WTC11 (cell line): Measurements from ENCODE around the gene DSTN. TPM values are rescaled to one million over a fixed set of nuclear protein-coding genes. Genes with fewer than 3 reads are reported as not detected.

Source experiments
- ATAC-seq: fragments of 200-7000 bp; cut with Tn5 transposase; 2 replicates; pipeline ENCODE4 v1.10.0; 2021; ENCODE audit warnings: mild to moderate bottlenecking, moderate library complexity
- CTCF ChIA-PET: fragments of 300-600 bp; sonication (Branson Sonifier 250); formaldehyde crosslinking; loops from one replicate; lab custom pipeline; 2021; ENCODE audit warnings: antibody characterized with exemption; lab: Charles Lee
- POLR2A ChIA-PET: fragments of 350-600 bp; sonication (Branson Sonifier 250); formaldehyde crosslinking; loops from one replicate; lab custom pipeline; 2021; ENCODE audit warnings: antibody characterized with exemption; lab: Charles Lee
- DNase-seq: peaks from one replicate; pipeline ENCODE4 v3.0.0; 2021; ENCODE audit warnings: low spot score
- H3K27ac Mint-ChIP-seq: 2 replicates; pipeline ENCODE4 v1.8.0; 2021; ENCODE audit warnings: mixed read lengths
- H3K27me3 Mint-ChIP-seq: 2 replicates; pipeline ENCODE4 v1.8.0; 2021; ENCODE audit warnings: low read depth, mild to moderate bottlenecking, moderate library complexity, mixed read lengths
- H3K36me3 Mint-ChIP-seq: 2 replicates; pipeline ENCODE4 v1.8.0; 2021; ENCODE audit warnings: mixed read lengths
- H3K4me1 Mint-ChIP-seq: 2 replicates; pipeline ENCODE4 v1.8.0; 2022; ENCODE audit warnings: mixed read lengths
- H3K4me3 Mint-ChIP-seq: 2 replicates; pipeline ENCODE4 v1.8.0; 2021; ENCODE audit warnings: mild to moderate bottlenecking, moderate library complexity, mixed read lengths
- H3K9me3 Mint-ChIP-seq: 2 replicates; pipeline ENCODE4 v1.8.0; 2021; ENCODE audit warnings: mixed read lengths
- ARID4B ChIP-seq: sonication (generic); formaldehyde crosslinking; IDR thresholded peaks from 2 replicates; pipeline ENCODE4 v1.8.0; 2023; ENCODE audit warnings: missing genetic modification reagents, mild to moderate bottlenecking, borderline replicate concordance
- CREM ChIP-seq: sonication (generic); formaldehyde crosslinking; IDR thresholded peaks from 2 replicates; pipeline ENCODE4 v1.8.1; 2022; ENCODE audit warnings: mild to moderate bottlenecking, missing genetic modification reagents, moderate library complexity
- ETV6 ChIP-seq: sonication (generic); formaldehyde crosslinking; IDR thresholded peaks from 2 replicates; pipeline ENCODE4 v1.8.1; 2022; ENCODE audit warnings: mild to moderate bottlenecking, missing genetic modification reagents
- IRF2 ChIP-seq: sonication (generic); formaldehyde crosslinking; IDR thresholded peaks from 2 replicates; pipeline ENCODE4 v1.8.0; 2022; ENCODE audit warnings: low read depth, missing genetic modification reagents, borderline replicate concordance
- MAX ChIP-seq: sonication (generic); formaldehyde crosslinking; IDR thresholded peaks from 2 replicates; pipeline ENCODE4 v1.8.0; 2022; ENCODE audit warnings: mild to moderate bottlenecking, missing genetic modification reagents
- MYBL2 ChIP-seq: sonication (generic); formaldehyde crosslinking; IDR thresholded peaks from 2 replicates; pipeline ENCODE4 v1.8.1; 2023; ENCODE audit warnings: mild to moderate bottlenecking, moderate library complexity, missing genetic modification reagents
- NFATC4 ChIP-seq: fragments of 250-450 bp; sonication (Bioruptor Pico); IDR thresholded peaks from 2 replicates; pipeline ENCODE4 v1.9.0; 2021; ENCODE audit warnings: mild to moderate bottlenecking
- NFE2L1 ChIP-seq: sonication (generic); formaldehyde crosslinking; IDR thresholded peaks from 2 replicates; pipeline ENCODE4 v1.8.1; 2023; ENCODE audit warnings: missing genetic modification reagents
- OVOL2 ChIP-seq: fragments of 250-450 bp; sonication (Bioruptor Pico); IDR thresholded peaks from 2 replicates; pipeline ENCODE4 v1.9.0; 2021; ENCODE audit warnings: mild to moderate bottlenecking, borderline replicate concordance
- TCF7 ChIP-seq: sonication (generic); formaldehyde crosslinking; IDR thresholded peaks from 2 replicates; pipeline ENCODE4 v1.8.0; 2022; ENCODE audit warnings: mild to moderate bottlenecking, low read depth, missing genetic modification reagents, moderate library complexity
- TEAD1 ChIP-seq: sonication (generic); formaldehyde crosslinking; IDR thresholded peaks from 2 replicates; pipeline ENCODE4 v1.8.0; 2022; ENCODE audit warnings: mild to moderate bottlenecking, missing genetic modification reagents
- TP53 ChIP-seq: sonication (generic); formaldehyde crosslinking; IDR thresholded peaks from 2 replicates; pipeline ENCODE4 v1.8.1; 2023; ENCODE audit warnings: mild to moderate bottlenecking, missing genetic modification reagents
- ZNF219 ChIP-seq: sonication (generic); formaldehyde crosslinking; IDR thresholded peaks from 2 replicates; pipeline ENCODE4 v1.8.0; 2023; ENCODE audit warnings: missing genetic modification reagents, mild to moderate bottlenecking, borderline replicate concordance
- total RNA-seq: library from RNA; stranded (reverse); gene quantifications from 3 replicates; pipeline ENCODE4 v1.2.3, GENCODE V29; 2021
- TF ChIP-seq, protein P1 (sequence below): fragments of 200-600 bp; IDR thresholded peaks from 2 replicates; pipeline ENCODE4 v1.8.0; 2022; ENCODE audit warnings: antibody characterized with exemption
- TF ChIP-seq, protein P2 (sequence below): fragments of 250-450 bp; sonication (Bioruptor Pico); IDR thresholded peaks from 2 replicates; pipeline ENCODE4 v2.1.2; 2022; ENCODE audit warnings: mild to moderate bottlenecking, moderate library complexity

DSTN gene
- total RNA-seq, 1 experiment from 2014 or later = 153 TPM

- Mint-ChIP-seq H3K27me3 (peaks cover 1% of the 10 kb centered on the region), H3K4me3 (no peak overlapping the region), H3K36me3 (peaks cover 4% of the 10 kb centered on the region), H3K9me3 (peaks cover 4% of the 10 kb centered on the region), H3K4me1 (peaks cover 21% of the 10 kb centered on the region), H3K27ac (no peak overlapping the region)
- ChIA-PET POLR2A (interaction anchor here (1.3 kb wide), 1 partner anchor 33 kb away, joined by 4 read pairs; the partner anchor contains the start of gene DSTN), CTCF (interaction anchor here (0.6 to 1.7 kb wide), 19 partner anchors 12 to 735 kb away, joined by 3 to 23 read pairs (median 5); partner anchors contain the start of gene DSTN)
- no peak for TF ChIP-seq NFATC4
- no peak for TF ChIP-seq OVOL2 (CRISPR knock-in tag)
- no peak for TF ChIP-seq IRF2
- TF ChIP-seq ZNF219 = no peak
- TF ChIP-seq CREM (CRISPR knock-in tag) = 0 out of 2 replicates have a peak, but pooled peaks have one; percentile 39
- TF ChIP-seq TEAD1 (CRISPR knock-in tag) = peak; percentile 85; the same call in 1 of the 2 replicates
- TF ChIP-seq ETV6 = no peak
- TF ChIP-seq ARID4B (CRISPR knock-in tag) = peak; percentile 47; the same call in 1 of the 2 replicates
- no peak for TF ChIP-seq MYBL2 (CRISPR knock-in tag)
- TF ChIP-seq, protein P1, sequence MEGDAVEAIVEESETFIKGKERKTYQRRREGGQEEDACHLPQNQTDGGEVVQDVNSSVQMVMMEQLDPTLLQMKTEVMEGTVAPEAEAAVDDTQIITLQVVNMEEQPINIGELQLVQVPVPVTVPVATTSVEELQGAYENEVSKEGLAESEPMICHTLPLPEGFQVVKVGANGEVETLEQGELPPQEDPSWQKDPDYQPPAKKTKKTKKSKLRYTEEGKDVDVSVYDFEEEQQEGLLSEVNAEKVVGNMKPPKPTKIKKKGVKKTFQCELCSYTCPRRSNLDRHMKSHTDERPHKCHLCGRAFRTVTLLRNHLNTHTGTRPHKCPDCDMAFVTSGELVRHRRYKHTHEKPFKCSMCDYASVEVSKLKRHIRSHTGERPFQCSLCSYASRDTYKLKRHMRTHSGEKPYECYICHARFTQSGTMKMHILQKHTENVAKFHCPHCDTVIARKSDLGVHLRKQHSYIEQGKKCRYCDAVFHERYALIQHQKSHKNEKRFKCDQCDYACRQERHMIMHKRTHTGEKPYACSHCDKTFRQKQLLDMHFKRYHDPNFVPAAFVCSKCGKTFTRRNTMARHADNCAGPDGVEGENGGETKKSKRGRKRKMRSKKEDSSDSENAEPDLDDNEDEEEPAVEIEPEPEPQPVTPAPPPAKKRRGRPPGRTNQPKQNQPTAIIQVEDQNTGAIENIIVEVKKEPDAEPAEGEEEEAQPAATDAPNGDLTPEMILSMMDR = peak; percentile 59; the same call in 1 of the 2 replicates
- peak; percentile 91 for TF ChIP-seq MAX (CRISPR knock-in tag)
- no peak for TF ChIP-seq TP53 (CRISPR knock-in tag)
- TF ChIP-seq TCF7 = no peak
- peak; percentile 80; the same call in 1 of the 2 replicates for TF ChIP-seq NFE2L1 (CRISPR knock-in tag)
- peak; percentile 77 for DNase-seq
- ATAC-seq = peak; percentile 94
These were observed 32.9 kb upstream of the DSTN start for GRCh38 chr20:17536944-17537444.

GRCh38 chr20:17537959-17538358, 31.9 kb upstream of the DSTN start:
- Mint-ChIP-seq H3K4me3 (no peak overlapping the region), H3K36me3 (peaks cover 4% of the 10 kb centered on the region), H3K27ac (no peak overlapping the region), H3K4me1 (peaks cover 21% of the 10 kb centered on the region), H3K9me3 (peaks cover 4% of the 10 kb centered on the region), H3K27me3 (no peaks in the 10 kb centered on the region)
- POLR2A ChIA-PET = no interaction called here
- TF ChIP-seq, protein P2, sequence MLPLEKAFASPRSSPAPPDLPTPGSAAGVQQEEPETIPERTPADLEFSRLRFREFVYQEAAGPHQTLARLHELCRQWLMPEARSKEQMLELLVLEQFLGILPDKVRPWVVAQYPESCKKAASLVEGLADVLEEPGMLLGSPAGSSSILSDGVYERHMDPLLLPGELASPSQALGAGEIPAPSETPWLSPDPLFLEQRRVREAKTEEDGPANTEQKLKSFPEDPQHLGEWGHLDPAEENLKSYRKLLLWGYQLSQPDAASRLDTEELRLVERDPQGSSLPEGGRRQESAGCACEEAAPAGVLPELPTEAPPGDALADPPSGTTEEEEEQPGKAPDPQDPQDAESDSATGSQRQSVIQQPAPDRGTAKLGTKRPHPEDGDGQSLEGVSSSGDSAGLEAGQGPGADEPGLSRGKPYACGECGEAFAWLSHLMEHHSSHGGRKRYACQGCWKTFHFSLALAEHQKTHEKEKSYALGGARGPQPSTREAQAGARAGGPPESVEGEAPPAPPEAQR (CRISPR knock-in tag) = no peak
- no peak for ATAC-seq
- CTCF ChIA-PET = interaction anchor here (1.0 kb wide), 1 partner anchor 64 kb away, joined by 6 read pairs; no protein-coding TSS in a partner anchor
- DNase-seq = no peak
